Stimulated activated CD8-positive, alpha-beta memory T cell treated with anti-CD3 and anti-CD28 coated beads, Interleukin-4, amount 100 ng/mL, for 48 hours (primary cell): ENCODE results near the gene YWHAG.
"Not testable (repeated sequence)": the region's sequence is repeated elsewhere in the genome, so short reads cannot be mapped to it uniquely, and the experiment has no call there.

ENCODE experiments used
- DNase-seq: peaks from one replicate; pipeline ENCODE4 v3.0.0-alpha.2; 2020

The YWHAG gene

DNA sequence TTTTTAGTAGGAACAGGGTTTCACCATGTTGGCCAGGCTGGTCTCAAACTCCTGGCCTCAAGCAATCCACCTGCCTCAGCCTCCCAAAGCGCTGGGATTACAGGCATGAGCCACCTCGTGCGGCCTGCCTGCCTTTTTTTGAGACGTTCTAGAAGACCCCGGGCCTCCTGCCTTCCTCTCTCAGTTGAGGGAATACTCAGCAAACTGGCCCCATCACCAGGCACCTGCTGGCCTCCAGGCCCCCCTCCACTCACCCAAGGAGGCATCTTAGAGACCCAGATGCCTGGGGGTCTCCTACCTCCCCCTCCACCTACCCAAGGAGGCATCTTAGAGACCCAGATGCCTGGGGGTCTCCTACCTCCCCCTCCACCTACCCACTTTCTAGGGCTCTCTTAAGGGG lies 65.9 kb downstream of the YWHAG start:
- not testable (repeated sequence) for DNase-seq

DNA sequence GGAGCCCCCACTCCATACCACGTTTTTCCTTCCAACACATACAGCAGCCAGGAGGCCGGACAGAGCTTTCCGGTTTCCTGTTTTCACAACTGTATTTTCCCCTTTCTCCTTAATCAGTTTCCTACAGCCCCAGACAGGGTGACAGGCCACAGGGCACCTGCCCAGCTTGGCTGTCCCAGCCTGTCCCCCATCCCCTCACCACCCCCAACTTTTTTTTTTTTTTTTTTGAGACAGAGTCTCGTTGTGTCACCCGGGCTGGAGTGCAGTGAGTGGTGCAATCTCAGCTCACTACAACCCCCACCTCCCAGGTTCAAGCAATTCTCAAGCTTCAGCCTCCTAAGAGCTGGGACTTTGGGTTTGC lies 66.6 kb downstream of the YWHAG start:
- DNase-seq, result no peak

DNA sequence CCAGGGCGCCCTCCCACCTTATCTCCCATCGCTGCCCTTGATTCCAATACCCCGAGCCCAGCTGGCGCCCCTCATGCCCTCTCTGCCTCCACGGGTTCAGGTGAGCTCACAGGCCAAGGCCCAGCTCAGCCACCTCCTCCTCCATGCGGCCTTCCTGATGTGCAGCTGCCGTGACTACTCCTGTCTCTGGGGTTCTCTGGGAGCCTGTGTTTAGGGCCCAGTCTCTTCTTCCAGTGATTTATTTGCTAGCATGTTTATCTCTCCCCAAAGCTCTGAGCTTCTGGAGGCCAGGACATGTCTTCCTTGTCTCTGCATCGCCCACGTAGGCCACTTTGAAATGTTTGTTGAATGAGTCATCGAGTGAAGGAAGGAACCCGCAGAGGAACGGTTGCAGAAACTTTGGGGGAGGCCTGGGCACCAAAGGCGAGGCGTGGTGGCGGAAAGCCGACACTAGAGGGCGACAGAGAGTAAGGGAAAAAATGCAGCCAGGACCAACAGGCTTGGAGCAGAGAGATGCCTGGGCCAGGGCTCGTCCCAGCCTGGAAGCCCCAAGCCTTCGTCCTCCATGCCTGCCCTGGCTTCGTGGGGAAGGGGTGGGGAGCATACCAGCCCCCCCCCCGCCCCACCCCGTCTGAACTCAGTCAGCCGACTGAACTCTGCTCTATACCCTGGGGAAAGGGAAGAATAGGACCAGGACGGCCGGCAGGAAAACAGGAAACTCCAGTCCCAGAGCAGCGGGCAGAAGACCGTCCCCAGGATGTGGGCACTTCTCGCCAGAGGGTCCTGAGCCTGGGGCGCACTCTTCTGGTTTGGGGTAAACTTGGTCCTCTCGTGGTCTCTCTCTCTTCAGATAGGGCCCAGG lies 67.2 kb downstream of the YWHAG start:
- DNase-seq, result peak; percentile 97

DNA sequence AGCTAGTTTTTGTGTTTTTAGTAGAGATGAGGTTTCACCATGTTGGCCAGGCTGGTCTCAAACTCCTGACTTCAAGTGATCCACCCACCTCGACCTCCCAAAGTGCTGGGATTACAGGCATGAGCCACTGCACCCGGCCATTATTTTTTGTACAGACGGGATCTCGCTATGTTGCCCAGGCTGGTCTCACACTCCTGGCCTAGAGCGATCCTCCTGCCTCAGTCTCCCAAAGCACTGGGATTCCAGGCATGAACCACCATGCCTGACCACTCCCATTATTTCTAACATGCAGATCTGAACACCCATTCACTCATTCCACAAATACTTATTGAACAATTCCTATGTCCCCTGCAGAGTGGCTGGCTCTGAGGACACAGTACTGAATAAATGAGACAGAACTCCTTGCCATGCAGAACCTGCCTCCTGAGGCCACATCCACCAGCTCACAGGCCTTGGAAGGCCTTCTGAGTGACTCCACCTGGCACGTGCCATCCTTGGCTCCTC lies 67.9 kb downstream of the YWHAG start:
- not testable (repeated sequence) for DNase-seq

DNA sequence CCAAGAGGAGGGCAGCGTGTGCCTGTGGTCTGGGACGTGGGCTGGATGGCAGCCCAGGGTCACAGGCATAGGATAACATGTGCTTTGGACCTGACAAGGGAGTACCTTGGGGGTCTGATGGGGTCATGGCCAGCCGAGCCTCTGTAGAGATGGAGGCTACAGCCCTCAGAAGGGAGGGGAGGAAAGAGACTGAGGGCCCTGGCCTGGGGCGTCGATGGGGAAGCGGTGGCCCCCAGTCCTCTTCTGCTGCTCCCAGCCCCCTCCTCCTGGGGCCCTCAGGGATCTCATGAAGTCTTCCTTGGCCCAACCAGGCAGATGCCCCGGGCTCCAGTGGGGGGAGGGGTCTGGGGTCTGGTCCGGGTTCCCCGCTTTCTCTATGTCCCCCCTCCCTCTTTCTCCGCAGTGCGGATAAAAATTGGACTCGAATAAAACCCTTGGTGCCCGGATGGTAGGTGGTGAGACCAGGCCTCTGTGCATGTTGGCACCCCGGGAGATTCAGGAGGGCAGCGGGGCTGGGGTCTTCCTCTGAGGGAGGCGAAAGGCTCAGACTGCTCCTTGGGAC lies 71.9 kb downstream of the YWHAG start:
- DNase-seq, result no peak

DNA sequence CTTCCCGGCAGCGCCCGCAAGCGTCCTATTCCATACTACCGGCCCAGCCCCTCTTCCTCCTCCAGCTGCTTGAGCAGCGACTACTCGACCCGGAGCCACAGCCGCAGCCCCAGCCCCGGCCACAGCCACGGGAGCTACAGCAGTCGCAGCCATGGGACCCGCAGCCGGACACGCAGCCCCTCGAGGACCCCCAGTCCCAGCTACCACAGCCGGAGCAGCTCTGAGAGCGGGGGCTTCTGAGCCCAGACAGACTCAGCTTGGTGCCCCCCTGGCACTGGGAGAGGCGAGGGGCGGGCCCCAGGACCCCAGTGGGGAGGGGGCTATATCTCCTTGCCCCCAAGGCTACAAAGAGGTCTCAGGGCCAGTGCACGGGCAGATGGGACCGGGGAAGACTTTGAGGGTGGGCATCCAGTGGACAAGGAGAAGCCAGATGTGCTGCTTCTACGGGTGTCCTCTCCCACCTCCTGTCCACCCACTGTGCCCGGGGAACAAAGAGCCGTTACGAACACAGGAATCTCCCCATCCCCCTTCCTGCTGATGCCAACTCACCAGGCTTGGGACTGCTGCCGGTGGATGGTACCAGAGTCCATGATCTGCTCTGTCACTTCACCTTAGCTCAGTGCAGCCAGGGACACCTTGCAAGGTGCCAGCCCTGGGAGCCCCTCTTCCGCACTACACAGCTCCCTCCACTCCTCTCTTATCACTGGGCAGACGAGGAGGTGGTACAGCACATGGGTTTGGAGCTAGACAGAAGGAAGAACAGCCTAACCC lies 73.0 kb downstream of the YWHAG start:
- no peak for DNase-seq

DNA sequence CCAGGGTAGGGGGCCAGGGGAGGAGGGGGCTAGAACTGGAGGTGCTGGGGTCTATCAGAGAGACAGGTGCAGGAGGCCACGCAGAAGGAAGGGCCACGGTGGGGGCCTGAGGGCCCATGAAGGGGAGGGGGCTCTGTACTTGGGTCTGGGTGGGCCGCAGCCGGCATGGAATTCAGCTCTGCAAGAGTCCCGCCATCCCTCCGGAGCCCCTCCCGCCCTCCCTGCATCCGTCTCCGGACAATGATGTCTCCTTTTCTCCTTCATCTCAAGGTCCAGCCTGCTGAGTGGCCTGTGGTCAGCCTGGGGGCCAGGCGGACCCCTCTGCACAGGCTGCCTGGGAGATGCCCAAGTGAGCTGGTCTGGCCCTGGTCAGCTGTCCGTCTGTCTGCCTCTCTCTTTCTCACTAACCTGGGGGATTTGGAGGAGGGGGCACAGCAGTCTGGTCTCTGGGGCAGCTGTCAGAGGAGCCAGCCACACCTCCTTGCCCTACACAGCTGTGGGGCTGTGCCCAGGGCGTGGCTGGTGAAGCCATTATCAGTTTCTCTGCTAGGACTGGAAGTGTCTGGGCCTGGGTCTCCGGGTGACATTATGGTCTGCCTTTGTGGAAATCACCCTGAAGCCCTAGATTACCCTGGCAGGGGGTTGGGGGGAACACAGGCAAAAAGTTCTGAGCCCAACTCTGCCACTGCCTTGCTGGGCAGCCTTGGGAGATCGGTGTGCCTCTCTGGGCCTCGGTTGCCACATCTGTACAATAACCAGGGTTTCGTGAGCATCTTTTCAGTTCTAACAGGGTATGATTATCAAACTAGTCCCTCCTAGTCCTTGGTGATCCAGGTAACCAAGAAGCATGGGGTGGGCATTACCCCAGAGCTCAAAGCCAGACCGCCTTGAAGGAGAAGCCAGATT lies 75.3 kb downstream of the YWHAG start:
- DNase-seq, result no peak

DNA sequence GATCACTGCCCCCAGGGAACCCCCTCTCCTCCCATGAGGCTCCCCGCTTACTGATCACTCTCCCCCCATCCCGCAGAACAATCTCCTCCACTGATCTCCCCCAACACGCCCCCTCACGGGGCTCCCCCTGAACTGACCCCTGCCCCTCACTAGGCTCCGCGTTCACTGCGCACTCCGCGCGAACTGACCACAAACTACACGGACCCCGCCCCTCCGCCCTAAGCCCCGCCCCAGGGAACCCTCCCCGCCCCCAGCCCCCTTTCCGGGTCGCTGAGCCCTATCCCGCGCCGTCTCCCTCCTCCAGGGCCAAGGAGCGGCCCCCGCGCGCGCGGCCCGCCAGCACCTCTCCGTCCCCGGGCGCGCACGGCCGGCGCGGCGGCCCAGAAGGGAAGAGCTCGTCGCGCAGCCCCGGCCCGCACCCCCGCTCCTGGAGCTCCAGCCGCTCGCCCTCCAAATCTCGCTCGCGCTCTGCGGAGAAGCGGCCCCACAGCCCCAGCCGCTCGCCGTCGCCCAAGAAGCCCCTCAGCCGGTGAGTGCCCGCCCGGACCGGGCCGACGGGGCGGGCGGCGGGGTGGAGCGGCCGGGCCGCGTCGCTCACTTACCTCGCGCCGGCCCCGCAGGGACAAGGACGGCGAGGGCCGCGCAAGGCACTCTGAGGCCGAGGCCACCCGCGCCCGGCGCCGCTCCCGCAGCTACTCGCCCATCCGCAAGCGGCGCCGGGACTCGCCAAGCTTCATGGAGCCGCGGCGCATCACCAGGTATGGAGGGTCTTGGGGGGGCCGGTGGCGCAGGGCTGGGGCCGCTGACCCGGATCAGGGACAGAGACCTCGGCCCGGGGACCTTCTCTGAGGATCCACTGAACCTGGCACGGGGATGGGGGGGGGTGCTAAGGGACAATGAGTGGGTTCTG lies 76.2 kb downstream of the YWHAG start:
- peak; percentile 38 for DNase-seq

DNA sequence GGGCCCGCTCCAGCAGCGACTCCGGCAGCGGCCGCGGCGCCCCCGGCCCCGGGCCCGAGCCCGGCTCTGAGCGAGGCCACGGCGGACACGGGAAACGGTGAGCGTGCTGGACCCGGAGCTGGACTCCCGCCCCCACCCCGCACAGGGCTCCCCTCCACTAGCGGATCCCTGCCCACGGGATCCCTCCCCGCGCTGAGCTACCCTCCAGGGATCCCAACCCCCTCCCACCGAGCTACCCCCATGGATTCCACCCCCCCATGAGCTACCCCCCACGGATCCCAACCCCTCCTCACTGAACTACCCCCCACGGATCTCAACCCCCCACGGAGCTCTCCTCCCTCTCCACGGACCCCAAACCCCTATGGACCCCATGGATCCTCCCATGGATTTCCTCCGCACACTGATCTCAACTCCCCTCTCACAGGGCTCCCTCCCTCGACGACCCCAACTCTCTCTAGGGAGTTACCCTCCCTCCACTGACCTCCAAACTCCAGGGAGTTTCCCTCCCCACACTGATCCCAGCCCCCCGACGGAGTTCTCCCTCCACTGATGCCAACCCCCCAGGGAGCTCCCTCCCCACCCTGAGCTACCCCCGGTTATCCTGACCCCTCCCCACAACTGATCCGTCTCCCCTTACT lies 77.0 kb downstream of the YWHAG start:
- DNase-seq, result no peak

DNA sequence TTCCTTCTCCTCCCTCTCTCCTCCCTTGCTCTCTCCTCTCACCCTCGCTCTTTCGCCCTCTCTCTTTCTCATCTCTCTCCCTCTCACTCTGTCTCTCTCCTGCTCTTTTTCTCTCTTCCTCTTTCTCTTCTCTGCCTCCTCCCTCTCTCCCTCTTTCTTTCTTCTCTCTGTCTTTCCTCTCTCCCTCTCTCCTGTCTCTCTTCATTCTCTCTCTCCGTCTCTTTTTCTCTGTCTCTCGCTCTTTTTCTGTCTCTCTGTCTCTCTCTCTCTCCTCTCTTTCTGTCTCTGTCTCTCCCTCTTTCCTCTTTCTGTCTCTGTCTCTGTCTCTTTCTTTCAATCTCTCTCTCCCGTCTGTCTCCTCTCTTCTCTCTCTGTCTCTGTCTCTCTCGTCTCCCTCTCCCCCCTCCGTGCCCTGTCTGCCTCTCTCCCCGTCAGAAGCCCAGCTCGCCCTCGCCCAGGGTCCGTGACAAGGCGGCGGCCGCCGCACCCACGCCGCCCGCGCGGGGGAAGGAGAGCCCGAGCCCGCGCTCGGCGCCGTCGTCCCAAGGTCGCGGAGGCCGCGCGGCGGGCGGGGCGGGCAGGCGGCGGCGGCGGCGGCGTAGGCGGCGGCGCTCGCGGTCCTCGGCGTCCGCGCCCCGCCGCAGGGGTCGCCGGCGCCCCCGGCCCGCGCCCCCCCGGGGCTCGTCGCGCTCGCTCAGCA lies 77.6 kb downstream of the YWHAG start:
- DNase-seq, result no peak

DNA sequence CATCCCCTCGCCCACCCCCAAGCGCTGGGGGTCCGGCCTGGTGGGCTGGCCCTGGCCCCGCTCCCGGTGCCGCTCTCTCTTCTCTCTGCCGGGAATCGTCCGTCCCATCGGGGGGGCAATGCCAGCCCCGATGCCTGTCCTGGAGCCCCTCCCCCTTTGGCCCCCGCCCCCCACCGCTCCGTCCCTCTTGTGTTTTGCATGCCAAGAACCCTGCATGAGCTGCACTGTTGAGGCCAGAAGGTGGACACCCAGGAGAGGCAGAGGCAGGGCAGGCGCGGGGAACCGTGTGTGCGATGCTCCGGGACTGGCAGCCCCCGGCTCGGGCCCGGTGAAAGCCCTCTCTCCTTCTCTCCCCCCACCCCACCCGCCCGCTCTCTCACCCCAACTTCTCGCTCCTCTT lies 78.4 kb downstream of the YWHAG start:
- no peak for DNase-seq

DNA sequence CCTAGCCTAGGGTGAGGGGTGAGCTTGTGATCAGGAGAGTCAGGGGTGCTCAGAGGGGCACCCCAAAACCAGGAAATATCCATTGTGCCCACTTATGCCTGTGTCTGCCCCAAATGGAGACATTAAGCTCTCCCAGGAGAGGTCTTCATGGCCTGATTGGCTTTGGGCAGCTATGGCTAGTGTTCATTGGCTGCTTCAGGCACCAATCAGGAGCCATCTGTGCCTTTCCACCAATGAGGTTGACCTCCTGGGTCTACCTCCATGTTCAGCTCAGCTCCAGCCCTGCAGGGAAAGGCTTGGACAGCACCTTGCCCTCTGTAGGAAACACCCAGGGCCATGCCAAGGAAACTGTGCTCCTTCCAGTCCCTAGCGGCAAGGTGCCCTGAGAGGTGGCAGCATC lies 80.3 kb downstream of the YWHAG start:
- no peak for DNase-seq
